Measurements from ENCODE around the gene VASP.

Gene VASP

GRCh38 chr19:45474606-45475521, 32.4 kb upstream of the VASP start:
- DNase-seq, result no peak

GRCh38 chr19:45475537-45476291, 31.6 kb upstream of the VASP start:
- no peak for DNase-seq

GRCh38 chr19:45476304-45476703, 31.0 kb upstream of the VASP start:
- no peak for DNase-seq

- DNase-seq, result no peak
These were observed 30.1 kb upstream of the VASP start for GRCh38 chr19:45477186-45477585.

GRCh38 chr19:45477713-45478453, 29.4 kb upstream of the VASP start:
- DNase-seq, result no peak

GRCh38 chr19:45478454-45479238, 28.6 kb upstream of the VASP start:
- DNase-seq, result peak; percentile 95

- no peak for DNase-seq
These were observed 24.2 kb upstream of the VASP start for GRCh38 chr19:45483033-45483432.

- no peak for DNase-seq
These were observed 22.9 kb upstream of the VASP start for GRCh38 chr19:45484273-45484945.

- DNase-seq, result peak; percentile 99
These were observed 21.8 kb upstream of the VASP start for GRCh38 chr19:45485305-45486077.

GRCh38 chr19:45488708-45489107, 18.6 kb upstream of the VASP start:
- no peak for DNase-seq

- DNase-seq, result no peak
These were observed 17.9 kb upstream of the VASP start for GRCh38 chr19:45489216-45489855.

- no peak for DNase-seq
These were observed 15.1 kb upstream of the VASP start for GRCh38 chr19:45492137-45492626.

GRCh38 chr19:45492627-45493470, 14.4 kb upstream of the VASP start:
- DNase-seq, result peak; percentile 30

- DNase-seq, result no peak
These were observed 12.9 kb upstream of the VASP start for GRCh38 chr19:45494261-45494916.

GRCh38 chr19:45495178-45495577, 12.1 kb upstream of the VASP start:
- DNase-seq, result no peak

- DNase-seq, result peak; percentile 24
These were observed 10.8 kb upstream of the VASP start for GRCh38 chr19:45496349-45496953.

GRCh38 chr19:45497791-45498190, 9.5 kb upstream of the VASP start:
- no peak for DNase-seq
